ENCODE measurements around the gene PSMC4. TPM values are rescaled to one million over a fixed set of nuclear protein-coding genes. Genes with fewer than 3 reads are reported as not detected.

PSMC4 gene
- total RNA-seq, 1 donor from 2014 or later = 60.5 TPM

DNA sequence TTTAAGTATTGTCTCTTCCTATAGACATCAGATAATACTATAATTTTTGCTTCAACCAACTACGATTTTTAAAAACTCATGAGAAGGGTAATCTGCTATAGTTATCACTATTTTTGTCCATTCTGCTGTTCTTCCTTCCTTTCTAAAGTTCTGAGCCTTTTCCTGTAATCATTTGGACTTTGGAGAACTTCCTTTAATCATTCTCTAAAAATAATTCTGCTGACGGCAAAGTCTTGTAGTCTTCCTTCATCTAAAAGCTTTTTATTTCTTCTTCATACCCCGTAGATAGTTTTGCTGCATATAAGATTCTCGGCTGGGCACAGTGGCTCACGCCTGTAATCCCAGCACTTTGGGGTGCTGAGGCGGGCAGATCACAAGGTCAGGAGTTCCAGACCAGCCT lies 31.4 kb upstream of the PSMC4 start:
- intact Hi-C loops (cut with DNase I) = no loop called here
- ATAC-seq (no peak), DNase-seq (no peak)
- Histone ChIP-seq H3K4me3 (no peak overlapping the region), H3K27me3 (no peaks in the 10 kb centered on the region), H3K27ac (no peak overlapping the region), H3K4me1 (peaks cover 14% of the 10 kb centered on the region), H3K36me3 (no peaks in the 10 kb centered on the region), H3K9me3 (peaks cover 9% of the 10 kb centered on the region)
- TF ChIP-seq, protein P1, sequence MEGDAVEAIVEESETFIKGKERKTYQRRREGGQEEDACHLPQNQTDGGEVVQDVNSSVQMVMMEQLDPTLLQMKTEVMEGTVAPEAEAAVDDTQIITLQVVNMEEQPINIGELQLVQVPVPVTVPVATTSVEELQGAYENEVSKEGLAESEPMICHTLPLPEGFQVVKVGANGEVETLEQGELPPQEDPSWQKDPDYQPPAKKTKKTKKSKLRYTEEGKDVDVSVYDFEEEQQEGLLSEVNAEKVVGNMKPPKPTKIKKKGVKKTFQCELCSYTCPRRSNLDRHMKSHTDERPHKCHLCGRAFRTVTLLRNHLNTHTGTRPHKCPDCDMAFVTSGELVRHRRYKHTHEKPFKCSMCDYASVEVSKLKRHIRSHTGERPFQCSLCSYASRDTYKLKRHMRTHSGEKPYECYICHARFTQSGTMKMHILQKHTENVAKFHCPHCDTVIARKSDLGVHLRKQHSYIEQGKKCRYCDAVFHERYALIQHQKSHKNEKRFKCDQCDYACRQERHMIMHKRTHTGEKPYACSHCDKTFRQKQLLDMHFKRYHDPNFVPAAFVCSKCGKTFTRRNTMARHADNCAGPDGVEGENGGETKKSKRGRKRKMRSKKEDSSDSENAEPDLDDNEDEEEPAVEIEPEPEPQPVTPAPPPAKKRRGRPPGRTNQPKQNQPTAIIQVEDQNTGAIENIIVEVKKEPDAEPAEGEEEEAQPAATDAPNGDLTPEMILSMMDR (IDR thresholded peaks at IDR 0.05) = no peak

DNA sequence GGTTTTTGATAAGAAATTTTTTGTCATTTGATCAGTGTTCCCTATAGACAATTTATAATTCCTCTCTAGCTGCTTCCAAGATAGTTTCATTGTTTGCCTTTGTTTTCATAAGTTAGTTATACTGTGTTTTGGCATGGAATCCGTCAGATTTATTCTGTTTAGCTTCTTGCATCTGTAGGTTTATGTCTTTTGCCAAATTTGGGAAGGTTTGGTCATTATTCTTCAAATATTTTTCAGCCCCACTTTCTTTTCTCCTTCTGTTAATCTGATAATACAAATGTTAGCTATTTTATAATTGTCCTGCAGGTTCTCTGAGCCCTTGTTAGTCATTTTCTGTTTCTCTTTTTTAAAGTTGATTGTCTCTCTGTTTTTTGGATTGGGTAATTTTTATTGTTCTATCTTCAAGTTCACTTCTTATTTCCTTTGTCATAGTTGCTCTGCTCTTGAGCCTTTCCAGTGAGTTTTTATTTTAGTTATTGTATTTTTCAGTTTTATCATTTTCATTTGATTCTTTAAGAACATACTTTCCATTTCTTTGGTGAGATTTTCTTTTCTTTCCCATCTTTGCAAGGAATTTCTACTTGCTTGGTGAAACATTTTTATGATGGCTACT lies 30.6 kb upstream of the PSMC4 start:
- Histone ChIP-seq H3K36me3 (no peaks in the 10 kb centered on the region), H3K4me1 (peaks cover 21% of the 10 kb centered on the region), H3K27ac (no peak overlapping the region), H3K9me3 (peaks cover 9% of the 10 kb centered on the region), H3K4me3 (no peak overlapping the region), H3K27me3 (no peaks in the 10 kb centered on the region)
- intact Hi-C loops (cut with DNase I) = no loop called here
- no peak for ATAC-seq
- TF ChIP-seq, protein P1 (IDR thresholded peaks at IDR 0.05) = no peak
- no peak for DNase-seq

DNA sequence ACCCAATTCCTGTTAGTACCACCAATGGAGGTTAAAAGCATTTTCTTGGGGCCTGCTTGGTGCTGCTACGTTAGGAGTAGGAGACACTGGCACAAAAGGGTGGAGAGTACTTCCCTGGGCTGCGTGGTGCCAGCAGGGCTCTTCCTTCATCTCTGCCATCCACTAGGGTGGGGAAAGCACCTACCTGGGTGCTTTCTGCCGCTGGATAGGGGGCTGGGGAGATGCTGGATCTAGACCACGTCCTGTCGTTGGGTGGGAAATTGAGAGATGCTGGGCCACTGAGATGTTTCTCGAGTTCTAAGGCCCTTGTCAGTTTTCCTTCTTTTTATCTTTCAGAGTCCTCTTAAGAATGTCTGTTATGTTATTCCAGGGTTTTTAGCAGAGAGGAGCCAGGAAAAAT lies 29.8 kb upstream of the PSMC4 start:
- no peaks in the 10 kb centered on the region for H3K36me3 ChIP-seq
- ATAC-seq (no peak), DNase-seq (no peak)
- H3K4me3 ChIP-seq = no peak overlapping the region
- peaks cover 9% of the 10 kb centered on the region for H3K9me3 ChIP-seq
- peaks cover 21% of the 10 kb centered on the region for H3K4me1 ChIP-seq
- no peaks in the 10 kb centered on the region for H3K27me3 ChIP-seq
- TF ChIP-seq, protein P1 (IDR thresholded peaks at IDR 0.05) = no peak
- no peak overlapping the region for H3K27ac ChIP-seq
- intact Hi-C loops (cut with DNase I) = no loop called here

DNA sequence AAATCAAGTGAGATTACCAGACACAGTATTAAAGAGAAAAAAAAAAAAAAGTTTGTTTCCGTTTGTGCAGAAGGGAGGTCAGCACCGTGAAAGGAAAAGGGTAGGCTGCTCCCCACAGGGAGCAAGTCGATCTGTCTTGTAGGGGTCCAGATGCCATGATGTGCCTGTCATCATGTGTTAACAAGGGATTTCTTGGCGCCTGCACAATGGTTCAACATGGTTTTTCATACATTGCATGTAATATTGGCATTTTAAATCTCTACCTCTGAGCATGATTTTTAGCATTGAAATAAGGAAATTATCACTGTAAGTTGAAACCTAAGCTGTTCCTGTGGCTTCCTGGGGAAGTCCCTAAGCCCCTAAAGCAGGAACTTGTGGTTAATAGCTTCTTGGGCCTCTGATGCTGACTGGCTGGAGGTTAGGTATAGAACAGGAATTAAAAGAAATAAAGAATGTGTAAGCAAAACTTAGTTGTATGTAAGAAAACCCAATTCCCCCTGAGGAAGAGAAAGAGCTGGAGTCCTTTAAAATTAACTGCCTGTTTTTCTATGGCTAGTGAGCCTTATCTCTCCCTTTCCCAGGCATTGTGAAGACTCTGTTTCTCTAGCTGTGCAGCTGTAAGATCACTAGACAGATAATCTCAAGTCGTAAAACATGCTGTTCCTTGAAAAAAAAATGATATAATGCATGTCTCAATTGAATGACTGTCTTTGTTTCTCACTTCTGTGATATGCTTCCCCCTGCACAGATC lies 29.2 kb upstream of the PSMC4 start:
- TF ChIP-seq, protein P1 (IDR thresholded peaks at IDR 0.05) = no peak
- Histone ChIP-seq H3K27me3 (no peaks in the 10 kb centered on the region), H3K27ac (no peak overlapping the region), H3K9me3 (peaks cover 9% of the 10 kb centered on the region), H3K4me1 (peaks cover 21% of the 10 kb centered on the region), H3K4me3 (no peak overlapping the region), H3K36me3 (no peaks in the 10 kb centered on the region)
- DNase-seq (no peak), ATAC-seq (peak; percentile 92)
- intact Hi-C loops (cut with DNase I) = no loop called here

DNA sequence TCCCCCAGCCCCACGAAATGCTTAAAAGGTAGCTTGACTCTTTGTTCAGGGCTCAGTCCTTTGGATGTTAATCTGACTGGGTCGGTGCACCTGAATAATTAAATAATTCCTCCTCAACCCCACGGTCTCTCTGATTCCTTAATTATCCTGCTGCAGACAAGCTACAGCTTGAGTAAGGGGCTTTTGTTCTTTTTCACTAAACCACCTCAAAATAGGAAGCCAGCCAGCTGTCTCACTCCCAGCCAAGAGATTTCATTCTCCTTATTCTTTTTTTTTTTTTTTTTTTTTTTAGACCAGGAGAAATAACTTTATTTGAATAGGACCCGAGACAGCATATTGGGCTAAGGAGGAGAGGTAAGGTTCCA lies 28.6 kb upstream of the PSMC4 start:
- H3K4me1 ChIP-seq = peaks cover 21% of the 10 kb centered on the region
- H3K4me3 ChIP-seq = no peak overlapping the region
- H3K27ac ChIP-seq = no peak overlapping the region
- TF ChIP-seq, protein P1 (IDR thresholded peaks at IDR 0.05) = no peak
- H3K36me3 ChIP-seq = no peaks in the 10 kb centered on the region
- intact Hi-C loops (cut with DNase I) = no loop called here
- no peaks in the 10 kb centered on the region for H3K27me3 ChIP-seq
- DNase-seq (no peak), ATAC-seq (no peak)
- H3K9me3 ChIP-seq = peaks cover 9% of the 10 kb centered on the region
